ENCODE results near the gene GRID1. TPM values are rescaled to one million over a fixed set of nuclear protein-coding genes. Genes with fewer than 3 reads are reported as not detected.

Gene GRID1
- total RNA-seq, 4 donors from 2014 or later, result 0.88 to 7.3 (median 4.1) TPM

GRCh38 chr10:85789982-85790789 is 576.4 kb downstream of the GRID1 start:
- Histone ChIP-seq H3K4me3 (no peak overlapping the region), H3K36me3 (no peaks in the 10 kb centered on the region), H3K27me3 (no peaks in the 10 kb centered on the region), H3K27ac (no peak overlapping the region), H3K9me3 (no peaks in the 10 kb centered on the region), H3K4me1 (no peaks in the 10 kb centered on the region)
- intact Hi-C loops (cut with DNase I; ENCODE audit: low total_unique reads), result no loop called here
- no peak for TF ChIP-seq POLR2A (IDR thresholded peaks at IDR 0.05)
- TF ChIP-seq CTCF (IDR thresholded peaks at IDR 0.05), result no peak
- no peak for DNase-seq

GRCh38 chr10:85789125-85789524 is 577.5 kb downstream of the GRID1 start:
- no peak for DNase-seq
- H3K27me3 ChIP-seq, result no peaks in the 10 kb centered on the region
- no peaks in the 10 kb centered on the region for H3K9me3 ChIP-seq
- no peak overlapping the region for H3K27ac ChIP-seq
- H3K4me1 ChIP-seq, result no peaks in the 10 kb centered on the region
- H3K4me3 ChIP-seq, result no peak overlapping the region
- no peaks in the 10 kb centered on the region for H3K36me3 ChIP-seq
- TF ChIP-seq POLR2A (IDR thresholded peaks at IDR 0.05) (no peak), CTCF (IDR thresholded peaks at IDR 0.05) (no peak)
- intact Hi-C loops (cut with DNase I; ENCODE audit: low total_unique reads), result no loop called here

GRCh38 chr10:85788570-85788969 is 578.0 kb downstream of the GRID1 start:
- TF ChIP-seq POLR2A (IDR thresholded peaks at IDR 0.05) (no peak), CTCF (IDR thresholded peaks at IDR 0.05) (no peak)
- no peaks in the 10 kb centered on the region for H3K27me3 ChIP-seq
- H3K36me3 ChIP-seq, result no peaks in the 10 kb centered on the region
- no peak for DNase-seq
- H3K9me3 ChIP-seq, result no peaks in the 10 kb centered on the region
- intact Hi-C loops (cut with DNase I; ENCODE audit: low total_unique reads), result no loop called here
- H3K4me1 ChIP-seq, result no peaks in the 10 kb centered on the region
- no peak overlapping the region for H3K4me3 ChIP-seq
- H3K27ac ChIP-seq, result no peak overlapping the region

- Histone ChIP-seq H3K27me3 (no peaks in the 10 kb centered on the region), H3K36me3 (no peaks in the 10 kb centered on the region), H3K27ac (no peak overlapping the region), H3K9me3 (no peaks in the 10 kb centered on the region), H3K4me1 (no peaks in the 10 kb centered on the region), H3K4me3 (no peak overlapping the region)
- intact Hi-C loops (cut with DNase I; ENCODE audit: low total_unique reads), result no loop called here
- TF ChIP-seq CTCF (IDR thresholded peaks at IDR 0.05) (no peak), POLR2A (IDR thresholded peaks at IDR 0.05) (no peak)
- DNase-seq, result no peak
These were observed 578.7 kb downstream of the GRID1 start for GRCh38 chr10:85787881-85788280.

- no peak overlapping the region for H3K4me3 ChIP-seq
- no peak overlapping the region for H3K27ac ChIP-seq
- intact Hi-C loops (cut with DNase I; ENCODE audit: low total_unique reads), result no loop called here
- H3K4me1 ChIP-seq, result no peaks in the 10 kb centered on the region
- no peak for DNase-seq
- no peaks in the 10 kb centered on the region for H3K36me3 ChIP-seq
- H3K9me3 ChIP-seq, result no peaks in the 10 kb centered on the region
- TF ChIP-seq CTCF (IDR thresholded peaks at IDR 0.05) (no peak), POLR2A (IDR thresholded peaks at IDR 0.05) (no peak)
- H3K27me3 ChIP-seq, result no peaks in the 10 kb centered on the region
These were observed 579.2 kb downstream of the GRID1 start for GRCh38 chr10:85787393-85787792.
